HG03280 (cell line): ENCODE measurements around the gene IL20RB.
"Not testable (repeated sequence)": the region's sequence is repeated elsewhere in the genome, so short reads cannot be mapped to it uniquely, and the experiment has no call there.

ENCODE experiments used
- ATAC-seq: cut with Tn5 transposase; IDR thresholded peaks from one replicate; pipeline ENCODE4 v1.9.1; 2021; ENCODE audit warnings: mild to moderate bottlenecking, moderate library complexity; ENCODE audit not compliant: unreplicated experiment

Gene IL20RB

GRCh38 chr3:136942803-136943202 lies 15.0 kb upstream of the IL20RB start:
- no peak for ATAC-seq

DNA sequence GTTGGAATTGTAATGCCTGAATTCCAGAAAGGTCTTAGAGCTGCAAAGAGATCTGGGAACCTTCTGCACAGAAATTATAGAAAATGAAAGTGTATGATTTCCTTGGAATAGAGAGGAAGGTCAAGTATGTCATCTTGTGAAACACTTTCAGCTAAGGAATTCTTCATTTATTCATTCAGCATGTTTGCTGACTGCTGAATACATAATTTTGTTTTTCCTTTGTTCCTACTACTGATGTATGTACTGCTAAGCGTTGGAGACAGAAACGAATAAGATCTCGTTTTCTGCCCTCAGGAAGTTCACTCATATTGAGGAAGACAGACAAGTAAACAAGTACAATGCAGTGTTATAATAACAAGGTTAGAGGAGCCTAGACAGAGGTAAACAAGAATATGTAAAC lies 14.3 kb upstream of the IL20RB start:
- ATAC-seq = no peak

DNA sequence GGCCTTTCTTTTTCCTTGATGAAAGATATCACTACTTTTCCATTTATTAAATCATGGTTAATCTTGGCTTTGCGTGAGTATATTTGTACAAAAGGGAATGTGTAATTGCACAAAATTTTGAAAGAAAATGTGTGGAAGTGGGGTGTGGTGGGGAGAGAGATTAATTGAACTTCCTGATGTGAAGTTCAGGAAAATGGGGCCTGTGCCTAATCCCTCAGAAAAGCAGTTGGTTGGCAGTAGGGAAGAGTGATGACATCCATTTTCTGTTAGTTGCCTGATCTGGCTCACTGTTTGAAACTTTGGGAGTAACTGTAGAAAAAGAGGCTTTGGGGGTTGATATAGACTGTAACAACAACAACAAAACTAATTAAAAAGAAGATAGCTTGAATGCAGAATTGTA lies 10.8 kb upstream of the IL20RB start:
- no peak for ATAC-seq

DNA sequence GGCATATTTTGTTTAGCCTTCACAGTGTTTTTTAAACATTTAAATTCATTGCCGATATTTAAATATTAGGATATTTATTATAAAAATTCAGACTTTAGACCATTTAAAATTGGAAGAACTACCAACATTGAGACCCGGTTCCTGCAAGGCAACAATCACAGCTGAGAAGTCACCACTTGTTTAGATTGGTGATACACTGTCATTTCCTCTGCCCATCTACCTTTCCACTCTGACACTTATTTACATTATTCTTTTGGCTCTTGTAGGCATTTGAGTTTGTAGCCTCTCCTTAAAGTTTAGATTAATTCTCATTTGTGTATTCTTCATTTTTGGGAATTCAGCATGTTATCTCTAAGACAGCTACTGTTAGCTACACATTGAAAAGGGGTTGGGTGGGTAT lies 10.3 kb upstream of the IL20RB start:
- no peak for ATAC-seq

DNA sequence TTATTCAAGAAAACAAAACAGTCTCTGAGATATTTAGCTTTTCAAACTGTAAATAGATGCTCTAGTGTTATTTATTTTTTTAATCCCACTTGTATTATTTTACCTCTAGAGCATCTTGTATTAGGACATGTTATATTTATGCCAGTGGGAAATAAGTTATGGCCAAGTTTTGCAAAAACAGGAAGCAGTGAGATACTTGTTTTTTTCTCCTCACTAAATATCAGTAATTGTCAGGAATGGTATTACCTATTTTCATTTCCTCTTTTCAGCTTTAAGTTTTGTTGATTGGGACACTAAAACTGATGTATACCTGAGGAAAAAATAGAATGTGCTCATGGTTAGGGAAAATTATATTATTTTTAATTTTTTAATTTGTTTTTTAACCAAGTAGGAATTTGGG lies 8.6 kb upstream of the IL20RB start:
- no peak for ATAC-seq

GRCh38 chr3:136949708-136950107 lies 8.1 kb upstream of the IL20RB start:
- no peak for ATAC-seq

GRCh38 chr3:136950623-136951022 lies 7.2 kb upstream of the IL20RB start:
- no peak for ATAC-seq

DNA sequence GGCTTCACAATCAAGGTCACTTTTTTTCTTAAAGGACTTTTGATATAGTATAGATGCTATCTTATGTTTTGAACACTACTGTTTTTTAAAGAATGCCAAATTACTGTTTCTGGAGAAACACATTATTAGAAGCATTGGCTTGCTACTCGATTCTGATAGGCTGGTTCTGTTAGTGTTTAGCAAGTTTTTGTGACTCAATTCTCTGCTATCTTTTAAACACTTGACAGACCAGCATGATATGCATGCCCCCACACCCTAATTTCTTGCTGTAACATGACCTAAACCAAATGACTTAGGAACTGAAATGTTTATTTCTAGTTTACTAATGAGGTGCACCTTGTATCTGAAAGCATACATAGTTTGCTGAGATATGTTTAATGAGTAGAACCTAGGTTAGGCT lies 5.5 kb upstream of the IL20RB start:
- no peak for ATAC-seq

DNA sequence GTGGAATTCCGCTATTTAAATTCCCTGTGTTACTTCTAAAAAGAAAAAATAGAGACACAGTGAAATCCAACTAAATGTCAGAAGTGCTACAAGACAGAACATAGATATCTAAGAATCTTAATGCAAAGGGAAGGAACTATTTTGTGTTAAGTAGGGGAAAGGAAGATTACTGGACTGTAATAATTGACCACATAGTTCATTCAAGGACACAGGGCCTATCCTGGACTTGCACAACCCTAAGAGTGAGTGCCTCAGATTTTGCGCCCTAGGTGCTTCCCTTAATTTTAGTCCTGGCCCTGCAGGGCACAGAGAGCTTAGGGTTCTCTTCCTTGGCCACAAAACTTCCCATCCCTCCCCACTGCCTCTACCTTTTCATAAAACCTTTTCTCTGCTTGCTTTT lies 3.5 kb upstream of the IL20RB start:
- no peak for ATAC-seq

DNA sequence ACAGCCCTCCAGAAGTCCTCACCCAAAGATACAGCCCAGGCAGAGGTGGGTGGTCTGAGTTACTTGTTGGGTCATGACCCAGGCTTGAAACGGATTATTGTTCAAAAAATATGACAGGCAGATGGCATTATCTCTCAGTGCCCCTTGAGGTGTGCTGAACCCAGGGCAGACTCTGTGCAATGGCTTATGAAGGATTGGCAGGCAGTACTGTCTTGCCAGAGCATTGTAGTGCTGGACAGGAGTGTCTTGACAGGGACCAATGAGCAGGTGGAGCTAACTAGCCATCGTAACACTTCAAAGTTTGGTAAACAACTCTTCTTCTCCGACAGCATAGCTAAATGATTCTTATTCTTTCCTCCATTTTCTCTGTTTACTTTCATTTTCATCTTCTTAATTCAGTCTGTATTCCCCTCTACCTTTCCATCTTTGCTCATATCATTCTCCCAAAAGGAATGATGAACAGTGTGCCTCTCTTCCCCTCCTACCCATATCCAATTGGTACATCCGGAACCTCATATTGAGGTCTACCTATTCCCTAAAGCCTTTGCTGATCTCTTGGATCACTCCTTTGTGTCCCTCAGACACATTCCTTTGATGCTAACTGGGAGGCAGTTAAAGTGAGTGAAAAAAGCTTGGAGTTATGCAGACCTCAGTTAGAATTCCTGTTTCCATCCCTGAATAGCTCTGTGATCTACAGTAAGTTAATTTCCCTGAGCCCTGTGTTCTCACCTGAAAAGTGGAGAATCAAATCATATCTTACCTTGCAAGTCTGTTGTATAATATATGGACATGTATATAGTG lies 2.6 kb upstream of the IL20RB start:
- no peak for ATAC-seq

DNA sequence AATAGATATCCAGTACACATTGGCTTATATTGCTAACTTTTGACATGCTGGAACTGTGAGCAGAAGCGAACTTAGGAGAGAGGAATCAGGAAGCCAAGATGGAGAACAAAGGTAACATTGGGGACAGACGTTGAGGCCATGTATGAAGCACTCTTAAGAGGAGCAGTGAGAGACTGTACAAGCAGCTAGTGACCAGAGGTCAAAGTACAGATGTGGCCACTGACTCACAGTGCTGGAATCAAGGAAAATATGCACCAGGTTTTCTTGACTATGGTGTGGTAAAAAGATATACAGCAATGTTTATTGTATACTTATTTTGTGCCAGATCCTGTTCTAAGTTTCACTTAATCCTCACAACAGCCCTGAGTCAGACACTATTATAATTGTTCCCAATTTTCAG lies 2.0 kb upstream of the IL20RB start:
- ATAC-seq = no peak

DNA sequence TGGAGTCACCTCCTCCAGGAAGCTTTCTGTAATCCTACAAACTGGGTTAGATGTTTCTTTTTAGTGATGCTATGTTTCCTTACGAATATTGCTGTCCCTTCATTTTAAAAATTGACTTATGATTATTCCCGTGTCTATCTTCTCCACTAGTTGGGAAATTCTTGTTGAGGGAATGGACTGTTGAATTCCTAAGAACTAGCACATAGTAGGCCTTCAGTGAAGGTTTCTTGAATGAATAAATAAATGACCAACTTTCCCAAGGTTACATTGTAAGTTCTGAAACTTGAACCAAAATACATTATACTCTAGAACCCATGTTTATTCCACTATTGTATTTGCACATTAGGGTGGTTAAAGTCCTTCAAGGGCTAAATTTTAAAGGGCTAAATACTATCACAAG lies 812 bp upstream of the IL20RB start:
- ATAC-seq = no peak

GRCh38 chr3:136958939-136959338 lies 1.2 kb downstream of the IL20RB start:
- ATAC-seq = no peak

DNA sequence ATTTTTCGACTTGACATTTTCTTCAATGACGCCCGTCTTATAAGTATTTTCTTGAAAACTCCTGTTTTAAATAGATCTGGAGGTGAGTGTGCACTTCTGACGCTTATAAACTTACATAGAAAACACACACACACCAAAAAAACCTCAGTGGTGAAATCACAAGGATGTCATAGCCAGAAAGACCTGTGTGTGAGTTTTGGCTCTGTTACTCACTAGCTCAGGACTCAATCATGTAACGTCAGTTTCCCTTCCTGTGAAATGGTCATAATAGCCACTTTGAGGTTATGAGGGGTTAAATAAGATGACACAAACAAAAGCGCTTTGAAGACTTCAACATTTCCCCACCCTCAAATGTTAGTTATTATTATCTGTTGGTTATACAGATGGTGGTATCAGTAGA lies 1.8 kb downstream of the IL20RB start:
- ATAC-seq = no peak

DNA sequence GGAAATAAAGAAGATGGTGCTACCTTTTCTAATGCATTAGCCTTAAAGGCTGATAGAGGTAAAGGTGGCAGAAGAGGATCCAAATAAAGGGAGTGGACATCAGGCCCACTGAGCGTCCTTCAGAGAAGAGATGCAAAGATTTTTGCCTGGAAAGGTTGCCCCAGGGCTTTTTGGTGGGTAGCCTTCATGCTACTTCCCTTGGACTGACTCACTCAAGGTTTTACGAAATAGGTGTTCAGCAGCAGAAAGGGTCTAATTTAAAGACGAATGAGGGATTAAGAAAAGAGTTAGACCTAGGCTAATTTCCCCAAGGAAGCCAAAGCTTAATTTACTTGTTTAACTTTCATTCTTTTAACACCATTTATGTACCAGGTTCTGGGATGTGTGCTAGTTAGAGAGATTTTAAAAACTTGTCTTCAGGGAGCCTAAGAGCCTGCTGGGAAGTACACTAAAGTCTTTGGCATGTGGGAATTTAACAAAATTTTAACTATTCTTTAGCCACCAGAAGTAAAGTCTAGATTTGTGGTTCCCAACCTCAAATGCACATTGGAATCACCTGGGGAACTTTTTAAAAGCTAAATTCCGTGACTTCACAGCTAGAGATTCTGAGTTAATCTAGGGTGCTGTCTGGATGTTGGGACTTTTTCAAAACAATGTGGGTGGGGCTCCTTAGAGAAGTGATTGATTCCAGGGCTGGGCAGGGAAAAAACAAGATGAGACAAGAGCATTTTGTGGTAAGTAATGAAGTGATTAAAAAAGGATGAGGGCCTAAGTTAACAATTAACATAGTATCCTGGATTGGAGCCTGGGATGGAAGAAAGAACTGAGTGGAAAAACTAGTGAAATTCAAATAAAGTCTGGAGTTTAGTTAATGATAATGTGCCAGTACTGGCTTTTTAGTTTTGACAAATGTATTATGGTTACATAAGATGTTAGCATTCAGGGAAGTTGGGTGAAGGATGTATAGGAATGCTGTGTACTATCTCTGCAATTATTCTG lies 3.4 kb downstream of the IL20RB start:
- ATAC-seq = no peak

GRCh38 chr3:136962927-136963326 lies 5.1 kb downstream of the IL20RB start:
- ATAC-seq = no peak

DNA sequence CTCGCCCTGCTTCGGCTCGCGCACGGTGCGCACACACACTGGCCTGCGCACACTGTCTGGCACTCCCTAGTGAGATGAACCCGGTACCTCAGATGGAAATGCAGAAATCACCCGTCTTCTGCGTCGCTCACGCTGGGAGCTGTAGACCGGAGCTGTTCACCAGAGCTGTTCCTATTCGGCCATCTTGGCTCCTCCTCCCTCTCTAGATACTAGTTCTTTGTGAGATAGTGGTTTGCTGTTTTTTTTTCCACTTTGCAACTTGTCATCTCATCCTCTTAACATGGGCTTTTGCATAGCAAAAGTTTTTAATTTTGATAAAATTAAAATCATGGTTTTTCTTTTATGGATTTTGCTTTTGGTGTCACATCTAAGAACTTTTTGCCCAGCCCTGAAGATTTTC lies 11.8 kb downstream of the IL20RB start:
- not testable (repeated sequence) for ATAC-seq

DNA sequence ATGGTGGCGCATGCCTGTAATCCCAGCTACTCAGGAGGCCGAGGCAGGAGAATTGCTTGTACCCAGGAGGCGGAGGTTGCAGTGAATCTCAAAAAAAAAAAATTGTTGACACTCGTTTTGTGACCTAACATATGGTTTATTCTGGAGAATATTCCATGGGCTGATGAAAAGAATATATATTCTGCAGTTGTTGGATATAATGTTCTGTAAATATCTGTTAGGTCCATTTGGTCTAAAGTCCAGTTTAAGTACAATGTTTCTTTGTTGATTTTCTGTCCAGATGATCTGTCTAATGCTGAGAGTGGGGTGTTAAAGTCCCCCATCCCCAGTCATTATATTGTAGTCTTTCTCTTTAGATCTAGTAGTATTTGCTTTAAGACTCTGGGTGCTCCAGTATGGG lies 15.6 kb downstream of the IL20RB start:
- ATAC-seq = no peak

DNA sequence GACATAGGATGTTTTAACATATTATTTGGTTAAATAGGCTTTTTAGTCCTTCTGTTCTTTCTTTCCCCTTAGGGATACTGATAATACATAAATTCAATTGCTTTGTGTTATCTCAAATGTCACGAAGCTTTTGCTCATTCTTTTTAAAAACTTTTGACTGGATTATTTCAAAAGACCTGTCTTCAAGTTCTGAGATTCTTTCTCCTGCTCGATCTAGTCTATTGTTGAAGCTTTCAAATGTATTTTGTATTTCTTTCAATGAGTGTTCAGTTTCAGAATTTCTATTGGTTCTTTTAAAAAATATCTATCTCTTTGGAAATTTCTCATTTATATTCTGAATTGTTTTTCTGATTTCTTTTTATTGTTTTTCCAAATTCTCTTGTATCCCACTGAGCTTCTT lies 16.9 kb downstream of the IL20RB start:
- no peak for ATAC-seq

DNA sequence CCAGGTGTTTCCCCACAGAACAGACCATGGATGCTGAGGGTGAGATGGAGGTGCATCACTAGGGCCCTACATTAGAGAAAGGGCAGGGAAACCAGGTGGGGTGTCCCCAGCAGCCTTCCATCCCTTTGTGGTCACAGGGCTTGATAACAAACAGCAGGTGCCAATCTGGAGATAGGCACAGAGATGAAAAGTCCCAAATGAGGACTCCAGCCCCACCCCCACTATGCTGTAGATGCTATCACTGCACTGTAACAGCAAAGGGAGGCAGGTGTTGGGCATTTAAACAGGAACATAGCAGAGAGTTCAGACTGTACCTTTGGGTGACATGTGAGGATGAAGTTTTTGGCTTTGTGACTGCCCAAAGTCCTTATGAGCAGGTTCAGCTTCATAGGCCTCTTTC lies 21.4 kb downstream of the IL20RB start:
- no peak for ATAC-seq

DNA sequence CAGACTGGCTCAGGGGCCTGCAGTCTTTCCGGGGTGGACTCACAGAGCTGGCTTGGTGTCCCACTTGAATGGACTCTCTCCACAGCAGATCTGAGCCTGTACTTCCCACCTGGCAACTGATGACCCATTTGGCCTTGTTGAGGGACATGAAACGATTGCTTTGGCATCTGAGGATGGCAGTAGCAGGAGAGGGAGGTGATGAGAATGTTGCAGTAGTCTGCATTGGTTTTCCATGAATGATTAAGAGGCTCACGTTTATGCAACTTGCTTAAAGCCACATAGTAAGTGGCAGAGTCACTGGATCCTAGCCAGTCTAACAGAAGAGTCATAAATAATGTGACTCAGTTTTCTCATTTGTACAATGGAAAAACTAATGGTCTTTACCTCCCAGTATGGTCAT lies 21.9 kb downstream of the IL20RB start:
- no peak for ATAC-seq

DNA sequence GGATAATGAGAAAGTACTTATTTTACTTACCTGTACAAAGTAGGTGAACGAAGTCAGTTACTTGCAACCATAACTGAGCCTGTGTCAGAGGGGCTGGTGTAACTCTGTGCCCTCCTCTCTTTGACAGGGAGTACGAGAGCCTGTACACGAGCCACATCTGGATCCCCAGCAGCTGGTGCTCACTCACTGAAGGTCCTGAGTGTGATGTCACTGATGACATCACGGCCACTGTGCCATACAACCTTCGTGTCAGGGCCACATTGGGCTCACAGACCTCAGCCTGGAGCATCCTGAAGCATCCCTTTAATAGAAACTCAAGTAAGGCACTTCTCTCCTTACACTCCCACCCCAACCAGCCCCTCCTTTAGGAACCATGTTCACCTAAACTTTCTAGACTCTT lies 24.2 kb downstream of the IL20RB start:
- ATAC-seq = no peak
